Stimulated activated CD4-positive, alpha-beta T cell treated with anti-CD3 and anti-CD28 coated beads, Interleukin-15, amount 100 ng/mL, for 48 hours (primary cell): ENCODE measurements around the gene SLC25A10.

Source experiments
- DNase-seq, 2 donors: peaks; one replicate each; pipeline ENCODE4 v3.0.0-alpha.2; 2020; ENCODE audit warnings: low read depth in 2 of 2

SLC25A10 gene

DNA sequence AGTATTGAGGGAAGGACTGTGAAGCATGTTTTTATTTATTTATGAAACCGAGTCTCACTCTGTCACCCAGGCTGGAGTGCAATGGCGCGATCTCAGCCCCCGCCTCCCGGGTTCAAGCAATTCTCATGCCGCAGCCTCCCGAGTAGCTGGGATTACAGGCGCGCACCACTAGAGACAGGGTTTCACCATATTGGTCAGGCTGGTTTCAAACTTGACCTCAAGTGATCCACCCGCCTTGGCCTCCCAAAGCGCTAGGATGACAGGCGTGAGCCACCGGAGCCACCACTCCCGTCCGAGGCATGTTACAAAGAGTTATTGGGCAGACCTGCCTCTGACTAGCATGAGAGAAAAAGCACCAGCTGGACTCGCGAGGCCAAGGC is 5.9 kb upstream of the SLC25A10 start:
- no peak for DNase-seq

DNA sequence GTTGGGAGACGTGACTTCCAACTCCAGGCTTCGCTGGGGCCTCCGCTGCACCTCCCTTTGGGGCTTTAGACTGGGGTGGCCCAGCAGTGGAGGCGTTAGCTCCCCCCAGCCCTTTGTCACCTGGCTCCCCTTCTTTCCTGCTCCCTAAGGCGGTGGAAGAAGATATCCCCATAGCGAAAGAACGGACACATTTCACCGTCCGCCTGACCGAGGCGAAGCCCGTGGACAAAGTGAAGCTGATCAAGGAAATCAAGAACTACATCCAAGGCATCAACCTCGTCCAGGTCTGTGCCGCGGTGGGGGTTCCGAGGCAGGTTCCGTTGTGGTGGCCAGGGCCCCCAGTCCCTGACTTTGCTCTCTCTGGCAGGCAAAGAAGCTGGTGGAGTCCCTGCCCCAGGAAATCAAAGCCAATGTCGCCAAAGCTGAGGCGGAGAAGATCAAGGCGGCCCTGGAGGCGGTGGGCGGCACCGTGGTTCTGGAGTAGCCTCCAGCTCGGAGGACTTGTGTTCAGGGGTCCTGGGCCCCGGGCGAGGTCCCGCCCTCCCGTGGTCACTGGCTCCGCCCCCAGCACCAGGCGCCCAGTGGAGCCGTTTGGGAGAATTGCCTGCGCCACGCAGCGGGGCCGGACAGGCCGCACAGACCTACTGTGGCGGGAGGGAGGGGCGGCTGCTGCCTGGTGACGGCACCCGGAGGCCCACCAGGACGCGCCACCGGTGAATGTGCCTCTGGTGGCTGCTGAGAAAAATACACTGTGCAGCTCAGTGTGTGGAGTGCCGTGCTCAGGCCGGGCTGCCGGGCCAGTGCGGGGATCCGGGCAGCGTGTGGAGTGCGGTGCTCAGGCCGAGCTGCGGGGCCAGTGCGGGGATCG is 5.1 kb upstream of the SLC25A10 start:
- DNase-seq, result no peak

DNA sequence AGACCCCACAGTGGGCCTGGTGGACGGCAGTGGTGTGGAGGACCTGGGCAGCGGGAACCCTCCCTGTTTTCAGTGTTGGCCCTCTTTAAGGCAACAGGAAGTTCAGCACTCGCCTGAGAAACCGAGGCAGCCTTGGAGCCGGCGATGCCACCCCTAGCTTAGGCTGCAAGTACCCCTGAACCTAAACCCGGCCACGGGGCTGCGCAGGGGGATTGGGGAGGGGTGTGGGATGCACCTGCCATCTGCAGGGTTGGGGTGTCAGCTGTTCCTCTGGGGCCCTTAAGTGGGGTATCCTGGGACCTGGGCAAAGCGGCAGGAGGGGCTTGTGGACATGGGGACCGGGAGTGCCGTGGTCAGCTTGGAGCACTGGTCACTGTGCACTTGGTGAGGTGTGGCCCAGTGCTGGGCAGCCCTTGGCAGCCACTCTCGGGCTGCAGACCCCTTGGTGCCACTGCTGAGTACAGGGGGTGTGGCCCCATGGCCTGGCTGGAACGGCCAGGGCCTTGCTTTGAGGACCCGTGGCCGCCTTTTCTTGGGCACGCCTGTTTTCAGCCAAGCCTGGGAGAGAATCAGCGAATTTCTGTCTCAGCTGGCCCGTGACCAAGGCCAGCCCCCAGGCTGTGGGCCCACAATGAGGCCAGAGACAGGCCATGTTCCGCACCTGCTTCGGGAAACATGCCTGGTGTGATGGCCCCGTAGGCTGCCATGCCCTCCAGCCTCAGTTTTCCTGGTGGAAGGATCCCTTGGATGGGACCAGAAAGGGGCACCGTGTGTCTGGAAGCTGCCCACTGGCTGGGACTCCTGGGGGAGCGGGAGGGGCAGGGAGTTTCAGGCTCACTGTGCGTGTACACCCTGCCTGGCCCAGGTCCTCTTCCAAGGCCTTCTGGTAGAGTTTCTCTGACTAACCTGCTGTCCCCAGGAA is 4.1 kb upstream of the SLC25A10 start:
- no peak for DNase-seq

DNA sequence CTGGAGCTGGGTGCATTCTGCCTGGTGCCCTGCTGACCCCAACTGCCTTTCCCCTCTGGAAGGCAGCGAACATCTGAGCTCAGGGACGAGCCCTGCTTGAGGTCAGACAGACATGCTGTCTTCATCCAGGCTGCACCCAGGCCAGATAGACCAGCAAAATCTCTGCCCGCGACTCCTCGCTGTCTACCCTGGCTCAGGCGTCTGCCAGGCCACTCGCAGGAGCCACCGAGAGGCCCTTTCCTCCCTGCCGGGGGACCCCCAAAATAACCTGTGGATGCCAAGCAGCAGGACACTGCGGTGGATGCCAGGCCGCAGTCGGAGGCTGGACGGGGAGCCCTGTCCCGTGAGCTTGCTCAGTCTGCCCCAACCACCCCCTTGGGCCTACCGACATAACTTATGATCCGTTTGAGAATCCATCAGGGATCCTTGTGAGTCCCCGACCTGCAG is 3.3 kb upstream of the SLC25A10 start:
- no peak for DNase-seq

DNA sequence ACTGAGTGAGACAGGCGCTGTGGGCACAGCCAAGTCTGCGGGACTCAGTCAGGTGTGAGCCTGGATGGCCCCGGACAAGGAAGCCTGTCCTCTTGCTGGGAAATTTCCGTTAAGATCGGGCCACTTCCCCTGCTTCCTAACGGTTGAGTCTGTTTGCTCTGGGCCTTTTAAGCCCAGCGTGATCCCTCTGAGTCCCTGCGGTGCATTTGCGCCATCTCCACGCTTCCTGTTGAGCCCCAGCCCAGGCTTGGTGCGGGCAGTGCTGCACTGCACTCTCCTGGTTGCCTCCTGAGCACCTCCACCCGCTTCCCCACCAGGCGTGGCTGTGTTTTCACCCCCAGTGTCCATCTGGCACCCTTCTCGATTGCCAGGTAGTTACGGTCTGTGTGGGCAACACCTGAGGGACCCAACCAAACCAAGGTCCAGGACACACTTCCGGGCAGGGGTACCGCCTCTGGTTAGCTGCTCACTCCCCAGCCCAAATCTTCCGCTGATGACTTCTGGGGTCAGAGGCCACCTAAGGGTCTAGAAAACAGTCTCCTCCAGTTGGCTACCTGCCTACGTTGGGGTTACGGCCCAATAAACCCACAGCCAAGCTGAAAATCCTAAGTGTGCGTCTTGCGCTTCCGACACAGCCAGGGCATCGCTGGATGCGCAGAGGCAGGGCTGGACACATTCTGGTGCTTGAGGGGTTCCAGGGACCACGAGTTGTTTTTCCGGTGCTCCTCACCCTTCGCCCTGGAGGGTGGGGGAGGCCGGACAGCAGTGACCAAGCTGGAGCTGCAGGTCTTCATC is 1.4 kb upstream of the SLC25A10 start:
- DNase-seq, result no peak

DNA sequence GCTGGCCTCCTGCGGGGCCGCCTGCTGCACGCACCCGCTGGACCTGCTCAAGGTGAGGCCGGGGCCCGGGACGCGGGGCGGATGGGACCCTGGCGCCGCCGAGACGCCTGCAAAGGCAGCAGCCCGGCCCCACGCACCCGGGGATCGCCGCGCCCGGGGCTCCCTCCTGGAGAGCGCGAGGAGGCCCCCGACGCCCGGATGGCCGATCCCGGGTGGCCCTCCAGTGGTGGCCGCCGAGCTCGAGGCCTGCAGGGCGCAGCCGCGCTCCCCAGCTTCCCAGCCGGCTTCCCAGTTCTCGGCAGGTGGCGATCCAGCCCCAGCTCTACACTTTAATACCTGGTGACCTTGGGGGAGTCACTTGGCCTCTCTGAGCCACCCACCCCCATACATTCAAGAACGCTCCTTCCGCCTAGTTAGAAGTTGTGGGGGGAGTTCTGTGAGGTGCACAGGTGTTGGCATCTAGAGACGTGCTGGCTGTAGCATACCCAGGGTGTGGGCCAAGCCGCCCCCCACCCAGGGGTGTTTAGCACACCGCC is 452 bp downstream of the SLC25A10 start:
- no peak for DNase-seq

DNA sequence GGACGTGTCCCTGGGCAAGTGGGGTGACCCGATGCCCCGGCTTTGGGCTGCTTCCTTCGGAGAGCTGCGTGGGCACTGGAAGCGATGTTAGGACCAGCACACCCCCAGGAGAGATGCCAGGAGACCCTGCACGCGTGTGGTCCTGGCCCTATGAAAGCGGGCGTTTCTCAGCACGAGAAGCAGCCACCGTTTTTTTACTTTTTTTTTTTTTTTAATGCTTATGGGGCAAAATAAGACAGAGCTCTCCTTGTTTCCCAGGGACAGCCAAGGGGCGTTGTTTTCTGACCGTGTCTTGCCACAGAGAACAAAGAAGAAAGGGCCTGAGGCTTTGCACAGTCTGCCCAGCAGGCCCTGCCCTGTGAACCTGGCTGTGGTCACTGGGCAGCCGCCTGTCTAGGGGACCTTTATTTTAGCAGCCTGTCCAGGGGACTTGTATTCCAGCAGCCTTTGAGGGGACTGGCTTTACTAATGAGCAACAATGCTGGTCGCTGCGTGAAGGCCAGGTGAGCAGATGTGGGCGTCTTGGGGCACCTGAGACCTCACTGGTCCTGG is 996 bp downstream of the SLC25A10 start:
- DNase-seq, result no peak

DNA sequence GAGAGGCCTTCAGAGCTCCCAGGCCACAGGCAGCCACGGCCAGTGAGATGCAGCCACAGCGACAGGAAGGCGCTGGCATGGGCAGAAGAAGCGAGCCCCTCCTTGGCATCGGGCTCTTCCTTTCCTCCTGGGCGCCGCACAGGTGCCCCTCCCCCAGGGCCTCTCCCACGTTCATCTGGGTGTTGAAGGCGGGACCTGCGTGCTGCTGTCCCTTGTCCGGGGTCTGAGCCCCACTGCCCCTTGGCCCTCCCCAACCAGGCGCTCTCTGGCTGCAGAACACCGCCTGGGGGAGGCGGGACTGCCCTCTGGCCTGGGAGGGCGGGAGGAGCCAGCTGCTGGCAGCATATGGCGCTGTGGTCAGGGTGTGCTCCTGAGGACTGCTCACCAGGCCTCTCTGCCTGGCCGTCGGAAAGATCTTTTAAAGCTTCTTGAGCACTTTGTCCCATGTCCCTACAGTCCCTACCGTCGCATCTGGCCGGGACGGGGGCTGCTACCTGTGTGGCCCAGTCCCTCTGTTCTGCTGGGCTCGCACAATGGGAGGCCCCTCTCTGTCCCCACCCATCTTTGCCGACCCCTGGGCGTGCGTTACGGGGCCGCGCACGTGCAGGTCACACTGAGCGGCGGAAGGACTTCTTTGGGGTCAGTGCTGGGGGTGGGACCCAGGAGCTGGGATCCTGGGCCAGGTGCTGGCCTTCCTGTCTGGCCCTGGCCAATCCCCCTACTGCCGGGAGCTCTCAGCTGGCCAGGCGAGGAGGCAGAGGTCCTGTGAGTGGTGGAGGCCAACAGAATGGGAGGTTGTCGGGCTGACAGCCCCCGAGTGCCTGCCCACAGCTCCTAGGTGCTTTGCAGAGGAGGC is 1.7 kb downstream of the SLC25A10 start:
- no peak for DNase-seq

DNA sequence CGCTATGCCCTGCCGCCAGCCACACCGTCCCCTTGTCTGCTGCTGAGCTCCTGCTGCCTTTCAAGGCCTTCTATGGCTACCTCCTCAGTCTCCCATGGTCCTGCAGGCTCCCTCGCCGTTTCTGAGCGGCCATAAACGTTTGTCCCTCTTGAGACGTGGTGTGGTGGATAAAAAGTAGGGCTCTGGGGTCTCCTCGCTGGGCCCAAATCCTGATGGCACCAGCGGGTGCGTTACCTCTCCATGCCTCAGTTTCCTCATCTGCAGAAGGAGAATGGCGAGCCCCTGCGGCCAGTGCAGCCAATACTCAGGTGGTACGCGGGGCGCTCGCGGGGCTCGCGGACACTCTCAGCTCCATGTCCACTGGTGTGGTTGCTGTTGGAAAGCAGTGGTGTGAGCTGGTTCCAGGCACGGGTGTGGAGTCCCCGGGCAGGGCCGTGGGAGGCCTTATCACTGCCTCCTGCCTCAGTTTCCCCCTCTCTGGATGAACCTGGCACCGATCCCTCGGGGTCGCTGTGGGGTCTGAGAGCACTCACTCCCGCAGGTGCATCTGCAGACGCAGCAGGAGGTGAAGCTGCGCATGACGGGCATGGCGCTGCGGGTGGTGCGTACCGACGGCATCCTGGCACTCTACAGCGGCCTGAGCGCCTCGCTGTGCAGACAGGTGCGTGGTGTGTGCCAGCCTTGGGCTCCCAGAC is 2.5 kb downstream of the SLC25A10 start:
- no peak for DNase-seq

DNA sequence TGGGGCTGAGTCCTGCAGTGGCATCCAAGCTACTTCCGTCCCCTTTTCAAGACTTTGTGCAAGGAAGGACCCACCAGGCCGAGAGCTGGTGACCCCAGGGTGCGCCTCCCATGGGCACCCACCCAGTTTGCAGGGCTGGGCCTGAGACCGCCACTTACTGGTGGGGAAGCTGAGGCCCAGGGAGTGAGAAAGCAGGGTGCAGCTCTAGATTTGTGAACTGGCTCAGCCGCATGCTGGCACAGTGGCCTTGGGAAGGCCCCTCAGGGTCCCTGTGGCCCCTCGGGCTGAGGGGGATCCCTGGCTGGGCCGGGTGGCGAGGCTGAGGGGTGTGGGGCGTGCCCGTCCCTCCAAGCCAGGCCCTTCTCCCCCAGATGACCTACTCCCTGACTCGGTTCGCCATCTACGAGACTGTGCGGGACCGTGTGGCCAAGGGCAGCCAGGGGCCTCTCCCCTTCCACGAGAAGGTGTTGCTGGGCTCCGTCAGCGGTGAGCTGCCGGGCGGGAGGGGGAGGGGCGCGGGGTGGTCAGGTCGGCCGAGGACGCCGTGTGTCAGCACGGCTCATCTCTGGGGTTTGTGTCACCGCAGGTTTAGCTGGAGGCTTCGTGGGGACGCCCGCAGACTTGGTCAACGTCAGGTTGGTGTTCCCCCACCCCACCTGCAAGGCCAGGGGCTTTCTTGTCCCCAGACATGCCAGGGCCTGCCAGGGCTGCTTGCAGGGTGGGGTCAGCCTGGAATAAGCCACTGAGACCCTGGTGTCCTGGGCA is 3.2 kb downstream of the SLC25A10 start:
- no peak for DNase-seq

DNA sequence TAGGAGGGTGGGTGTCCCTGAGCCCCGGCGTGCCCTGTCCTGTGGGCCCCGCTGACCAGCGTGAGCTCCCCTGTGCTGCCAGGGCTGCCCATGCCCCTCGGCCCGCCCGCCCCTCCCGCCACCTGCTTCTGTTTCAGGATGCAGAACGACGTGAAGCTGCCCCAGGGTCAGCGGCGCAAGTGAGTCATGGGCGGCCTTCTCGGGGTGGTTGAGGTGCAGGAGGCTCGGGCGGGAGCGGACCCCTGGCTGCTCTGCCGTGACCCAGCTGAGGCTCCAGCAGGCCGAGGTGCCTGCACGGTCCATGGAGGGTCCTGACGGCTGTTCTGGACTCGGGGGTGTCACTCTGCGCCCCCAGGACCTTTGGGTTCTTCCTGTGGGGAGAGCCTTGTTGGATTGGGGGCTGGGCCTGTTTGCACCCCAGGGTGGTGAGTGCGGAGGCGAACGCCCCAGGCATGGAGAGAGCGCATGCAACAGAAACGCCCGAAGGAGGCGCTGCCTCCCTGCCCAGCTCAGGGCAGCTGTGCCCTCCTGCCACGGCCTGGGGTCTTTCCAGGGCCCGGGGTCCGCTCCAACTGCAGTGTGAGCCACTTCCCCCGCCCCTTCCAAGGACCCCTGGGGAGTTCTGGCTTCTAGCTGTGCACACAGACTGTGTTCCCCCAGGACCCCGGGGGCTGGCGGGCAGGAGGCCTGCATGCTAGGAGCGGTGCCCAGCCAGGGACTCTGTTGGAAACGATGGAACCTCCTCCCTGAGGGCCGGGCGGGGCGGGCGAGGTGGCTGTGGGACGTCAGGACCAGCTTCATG is 4.0 kb downstream of the SLC25A10 start:
- DNase-seq, result no peak

DNA sequence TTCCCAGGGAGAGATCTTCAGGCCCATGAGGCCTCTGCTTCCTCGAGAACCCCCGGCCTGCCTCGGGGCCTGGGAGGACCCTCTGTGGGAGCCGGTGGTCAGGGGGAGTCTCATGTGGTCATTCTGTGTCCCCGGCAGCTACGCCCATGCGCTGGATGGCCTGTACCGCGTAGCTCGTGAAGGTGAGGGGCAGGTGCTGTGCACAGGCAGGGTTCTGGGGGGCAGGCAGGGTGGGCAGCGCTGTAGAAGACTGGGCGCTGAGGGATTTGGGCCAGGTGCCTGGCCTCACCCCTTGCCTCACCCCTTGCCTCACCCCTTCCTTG is 4.6 kb downstream of the SLC25A10 start:
- no peak for DNase-seq

DNA sequence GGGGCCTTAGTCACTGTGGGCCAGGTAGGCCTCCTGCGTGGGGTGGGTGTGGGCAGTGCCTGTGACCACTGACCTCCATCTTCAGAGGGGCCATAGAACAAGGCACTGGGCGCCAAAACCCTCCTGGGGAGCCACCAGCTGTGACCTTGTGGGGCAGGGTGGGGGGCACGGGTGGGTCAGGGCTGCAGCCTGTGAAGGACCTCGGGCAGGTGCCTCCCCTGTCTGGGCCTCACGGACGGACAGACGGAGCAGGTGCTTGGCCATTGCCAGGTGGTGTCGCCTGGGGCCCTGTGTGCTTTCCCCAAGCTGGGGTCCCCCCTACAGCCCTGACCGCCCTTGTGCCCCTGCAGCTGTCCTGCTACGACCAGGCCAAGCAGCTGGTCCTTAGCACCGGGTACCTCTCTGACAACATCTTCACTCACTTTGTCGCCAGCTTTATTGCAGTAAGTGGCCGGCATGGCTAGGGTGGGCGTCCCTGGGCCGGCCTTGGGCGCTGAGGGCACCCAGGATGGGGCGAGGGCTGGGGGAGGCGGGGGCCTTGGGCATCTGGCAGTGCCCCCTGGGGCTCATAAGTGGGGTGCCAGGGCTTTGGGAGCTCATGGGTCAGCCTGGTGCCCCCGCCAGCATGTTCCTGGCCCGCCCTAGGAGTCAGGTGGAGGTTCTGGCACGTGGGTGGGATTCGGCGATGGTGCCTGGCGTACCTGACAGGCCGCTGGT is 5.1 kb downstream of the SLC25A10 start:
- no peak for DNase-seq

DNA sequence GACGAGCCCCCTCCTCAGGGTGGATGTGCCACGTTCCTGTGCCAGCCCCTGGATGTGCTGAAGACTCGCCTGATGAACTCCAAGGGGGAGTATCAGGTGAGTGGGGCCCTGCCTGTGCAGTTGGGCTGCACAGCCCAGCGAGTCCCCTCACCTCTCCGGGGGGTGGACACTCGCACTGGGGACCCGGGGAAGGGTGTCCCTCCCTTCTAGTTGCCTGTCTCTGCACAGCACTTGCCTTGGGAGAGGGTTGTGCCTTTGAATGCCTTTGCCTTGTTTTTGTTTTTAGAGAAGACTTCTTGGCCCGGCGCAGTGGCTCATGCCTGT is 5.6 kb downstream of the SLC25A10 start:
- DNase-seq, result no peak

DNA sequence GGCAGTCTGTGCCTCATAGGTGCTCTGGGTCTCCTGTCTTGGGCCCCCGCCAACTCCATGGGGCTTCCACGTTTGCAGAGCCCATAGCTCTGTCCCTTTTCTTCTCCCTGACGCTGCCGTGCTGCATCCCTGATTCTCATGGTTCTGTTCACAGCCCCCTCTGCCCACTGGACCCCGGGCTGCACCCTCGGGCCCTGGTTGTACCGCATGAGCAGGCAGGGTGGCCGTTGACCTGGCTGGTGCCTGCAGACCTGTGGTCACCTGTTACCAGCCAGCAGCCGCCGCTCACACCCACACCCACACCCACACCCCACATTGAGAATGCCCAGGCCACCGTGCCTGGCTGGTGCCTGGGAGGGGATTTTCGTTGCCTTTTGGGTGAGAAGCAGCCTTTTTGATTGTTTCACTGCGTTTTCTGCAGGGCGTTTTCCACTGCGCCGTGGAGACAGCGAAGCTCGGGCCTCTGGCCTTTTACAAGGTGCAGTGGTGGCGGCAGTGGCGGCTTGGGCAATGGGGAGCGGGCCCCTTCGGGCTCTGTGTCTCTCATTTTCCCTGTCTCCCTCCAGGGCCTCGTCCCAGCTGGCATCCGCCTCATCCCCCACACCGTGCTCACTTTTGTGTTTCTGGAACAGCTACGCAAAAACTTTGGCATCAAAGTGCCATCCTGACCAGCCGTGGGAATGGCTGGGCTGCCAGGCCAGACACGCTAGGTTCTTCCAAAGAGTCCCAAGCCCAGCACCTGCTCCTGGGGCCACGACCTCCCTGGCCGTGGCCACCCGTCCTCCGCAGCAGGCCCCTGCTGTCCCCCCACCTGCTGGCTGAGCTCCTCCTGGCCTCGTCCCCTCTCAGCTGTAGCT is 7.6 kb downstream of the SLC25A10 start:
- no peak for DNase-seq

DNA sequence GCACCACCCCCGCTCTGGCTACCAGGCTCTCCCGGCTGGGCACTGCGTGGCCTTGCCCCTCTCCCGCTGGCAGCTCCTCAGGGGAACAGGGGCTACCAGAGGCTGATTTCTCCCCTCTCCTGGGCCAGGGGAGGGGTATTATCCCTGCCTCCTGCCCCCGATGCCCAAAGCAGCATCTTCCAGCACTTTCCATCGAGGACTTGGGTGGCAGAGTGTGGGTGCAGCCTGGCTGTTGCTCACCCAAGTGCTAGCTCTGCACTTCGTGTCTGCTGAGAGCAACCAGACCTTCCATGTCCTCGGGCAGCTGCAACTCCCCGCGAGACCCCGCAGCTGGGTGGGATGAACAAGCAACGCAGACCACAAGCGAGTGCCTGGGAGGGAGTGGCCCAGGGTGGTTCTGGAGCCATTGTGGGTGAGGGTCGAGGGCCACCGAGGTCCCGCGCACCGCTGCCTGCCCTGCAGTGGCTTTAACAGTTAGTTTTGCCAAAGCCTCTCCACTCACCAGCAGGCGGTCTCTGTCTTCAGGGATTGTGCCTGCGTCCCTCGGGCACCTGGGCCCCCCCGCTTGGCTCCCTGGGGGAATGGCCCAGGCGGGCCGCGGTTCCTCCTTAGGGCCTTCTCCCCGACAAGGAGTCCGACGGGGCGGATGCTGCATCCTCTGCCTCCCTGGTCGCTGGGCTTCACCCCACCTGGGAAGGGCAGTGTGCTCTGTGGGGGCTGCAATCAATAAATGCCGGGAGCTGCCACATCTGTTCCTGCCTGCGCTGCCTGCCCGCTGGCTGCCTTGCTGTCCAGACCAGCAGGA is 8.4 kb downstream of the SLC25A10 start:
- no peak for DNase-seq
